Measurements from ENCODE around the gene PCDHGA1.
"Not testable (repeated sequence)": the region's sequence is repeated elsewhere in the genome, so short reads cannot be mapped to it uniquely, and the experiment has no call there.

PCDHGA1 gene

DNA sequence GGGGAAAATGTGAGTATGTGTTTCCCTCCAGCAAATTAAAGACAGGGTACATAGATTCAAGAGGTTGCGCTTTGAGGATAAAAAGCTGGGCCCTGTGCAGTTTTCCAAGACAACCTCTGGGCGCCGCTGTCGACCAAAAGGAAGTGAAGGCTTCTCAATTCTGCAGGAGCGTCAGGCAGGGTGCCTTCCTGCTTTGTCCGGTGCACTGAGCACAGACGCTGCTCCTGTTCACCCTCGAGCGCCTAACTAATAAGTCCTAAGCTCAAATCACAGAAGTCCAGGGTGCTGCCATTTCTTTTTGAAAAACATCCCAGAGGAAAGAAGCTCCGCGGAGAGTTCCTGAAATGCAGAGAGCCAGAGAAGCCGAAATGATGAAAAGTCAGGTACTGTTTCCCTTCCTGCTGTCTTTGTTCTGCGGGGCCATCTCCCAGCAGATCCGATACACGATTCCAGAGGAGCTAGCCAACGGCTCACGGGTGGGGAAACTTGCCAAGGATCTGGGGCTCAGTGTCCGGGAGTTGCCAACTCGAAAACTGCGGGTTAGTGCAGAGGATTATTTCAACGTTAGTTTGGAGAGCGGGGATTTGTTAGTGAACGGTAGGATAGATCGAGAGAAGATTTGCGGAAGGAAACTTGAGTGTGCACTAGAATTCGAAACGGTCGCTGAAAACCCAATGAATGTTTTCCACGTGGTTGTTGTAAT, 19.8 kb downstream of the PCDHGA1 start, which contains the start of gene PCDHGB1:
Gene PCDHGB1, plus strand, starts transcription at position 183 of the 703 bp plus-strand sequence. Its CDS starts 162 bp downstream, at position 345.
- peak; percentile 22 to 49 for DNase-seq

DNA sequence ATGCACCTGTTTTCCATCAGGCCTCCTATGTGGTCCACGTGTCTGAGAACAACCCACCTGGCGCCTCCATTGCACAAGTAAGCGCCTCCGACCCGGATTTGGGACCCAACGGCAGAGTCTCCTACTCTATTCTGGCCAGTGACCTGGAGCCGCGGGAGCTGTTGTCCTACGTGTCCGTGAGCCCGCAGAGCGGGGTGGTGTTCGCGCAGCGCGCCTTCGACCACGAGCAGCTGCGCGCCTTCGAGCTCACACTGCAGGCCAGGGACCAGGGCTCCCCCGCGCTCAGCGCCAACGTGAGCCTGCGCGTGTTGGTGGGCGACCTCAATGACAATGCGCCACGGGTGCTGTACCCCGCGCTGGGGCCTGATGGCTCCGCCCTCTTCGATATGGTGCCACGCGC, 21.3 kb downstream of the PCDHGA1 start:
- no peak for DNase-seq

DNA sequence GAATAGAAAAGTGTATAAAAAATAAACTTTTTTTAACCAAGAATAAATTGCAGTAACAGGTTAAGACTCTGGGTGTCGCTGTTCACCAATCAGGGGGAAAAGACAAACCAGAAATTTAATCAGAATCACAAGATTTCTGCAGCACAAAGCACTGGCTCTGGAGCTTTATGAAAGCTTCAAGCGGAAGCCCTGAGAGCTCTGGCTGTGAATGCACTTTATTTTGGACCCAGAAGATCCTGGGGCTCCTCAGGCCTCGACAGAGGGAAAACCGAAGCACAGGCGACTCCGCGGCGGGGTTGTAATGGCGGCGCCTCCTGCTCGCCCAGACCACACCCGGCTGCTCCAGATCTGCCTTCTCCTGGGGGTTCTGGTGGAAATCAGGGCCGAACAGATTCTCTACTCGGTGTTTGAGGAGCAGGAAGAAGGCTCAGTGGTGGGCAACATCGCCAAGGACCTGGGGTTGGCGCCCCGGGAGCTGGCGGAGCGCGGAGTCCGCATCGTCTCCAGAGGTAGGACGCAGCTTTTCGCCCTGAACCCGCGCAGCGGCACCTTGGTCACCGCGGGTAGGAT, 24.7 kb downstream of the PCDHGA1 start, which contains the start of gene PCDHGA4:
Gene PCDHGA4, plus strand, starts transcription at position 122 of the 570 bp plus-strand sequence. Its CDS starts 87 bp downstream, at position 209.
- DNase-seq, result peak in 1 of 2 donors; percentile 19

DNA sequence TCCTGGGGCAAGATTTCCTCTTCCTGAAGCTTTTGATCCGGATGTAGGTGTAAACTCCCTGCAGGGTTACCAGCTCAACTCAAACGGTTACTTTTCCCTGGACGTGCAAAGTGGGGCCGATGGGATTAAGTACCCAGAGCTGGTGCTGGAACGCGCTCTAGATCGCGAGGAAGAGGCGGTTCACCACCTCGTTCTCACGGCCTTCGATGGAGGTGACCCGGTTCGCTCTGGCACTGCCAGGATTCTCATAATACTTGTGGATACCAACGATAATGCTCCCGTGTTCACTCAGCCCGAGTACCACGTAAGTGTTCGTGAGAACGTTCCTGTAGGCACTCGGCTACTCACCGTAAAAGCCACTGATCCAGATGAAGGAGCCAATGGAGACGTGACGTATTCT, 25.3 kb downstream of the PCDHGA1 start:
- DNase-seq, result no peak

DNA sequence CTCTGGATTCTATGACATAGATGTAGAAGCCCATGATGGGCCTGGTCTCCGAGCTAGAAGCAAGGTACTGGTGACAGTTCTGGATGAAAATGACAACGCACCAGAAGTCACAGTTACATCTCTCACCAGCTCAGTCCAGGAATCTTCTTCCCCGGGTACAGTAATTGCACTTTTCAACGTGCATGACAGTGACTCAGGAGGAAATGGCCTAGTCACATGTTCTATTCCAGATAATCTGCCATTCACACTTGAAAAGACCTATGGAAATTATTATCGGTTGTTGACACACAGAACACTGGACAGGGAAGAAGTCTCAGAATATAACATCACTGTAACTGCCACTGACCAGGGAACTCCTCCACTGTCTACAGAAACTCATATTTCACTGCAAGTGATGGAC, 25.8 kb downstream of the PCDHGA1 start:
- no peak for DNase-seq

DNA sequence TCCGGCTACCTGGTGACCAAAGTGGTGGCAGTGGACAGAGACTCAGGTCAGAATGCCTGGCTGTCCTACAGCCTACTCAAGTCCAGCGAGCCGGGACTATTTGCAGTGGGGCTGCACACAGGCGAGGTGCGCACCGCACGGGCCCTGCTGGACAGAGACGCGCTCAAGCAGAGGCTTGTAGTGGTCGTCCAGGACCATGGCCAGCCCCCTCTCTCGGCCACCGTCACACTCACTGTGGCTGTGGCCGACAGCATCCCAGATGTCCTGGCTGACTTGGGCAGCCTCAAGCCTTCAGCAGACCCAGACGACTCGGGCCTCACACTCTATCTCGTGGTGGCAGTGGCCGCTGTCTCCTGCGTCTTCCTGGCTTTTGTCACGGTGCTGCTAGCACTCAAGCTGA, 26.6 kb downstream of the PCDHGA1 start:
- no peak for DNase-seq

DNA sequence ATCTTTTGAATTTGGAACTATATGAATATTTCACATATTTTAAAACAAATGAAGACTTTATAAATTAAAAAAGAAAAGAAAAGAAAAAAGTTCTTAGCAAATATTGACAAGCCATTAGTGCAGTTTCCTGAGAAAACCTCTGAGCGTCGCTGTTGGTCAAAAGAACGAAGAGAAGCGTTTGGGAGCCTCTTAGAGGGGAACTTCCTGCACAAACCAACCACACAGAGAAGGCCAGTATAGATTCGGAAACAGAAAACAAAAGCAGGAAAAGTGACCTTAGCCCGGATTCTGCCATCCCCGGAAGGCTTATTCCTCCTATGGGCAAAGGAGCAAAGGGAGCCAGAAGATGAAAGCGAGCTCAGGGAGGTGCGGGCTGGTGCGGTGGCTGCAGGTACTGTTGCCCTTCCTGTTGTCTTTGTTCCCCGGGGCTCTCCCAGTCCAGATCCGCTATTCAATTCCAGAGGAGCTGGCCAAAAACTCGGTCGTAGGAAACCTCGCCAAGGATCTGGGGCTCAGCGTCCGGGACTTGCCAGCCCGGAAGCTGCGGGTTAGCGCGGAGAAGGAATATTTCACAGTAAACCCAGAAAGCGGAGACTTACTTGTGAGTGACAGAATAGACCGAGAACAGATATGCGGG, 29.6 kb downstream of the PCDHGA1 start, which contains the start of gene PCDHGB2:
Gene PCDHGB2, plus strand, starts transcription at position 205 of the 637 bp plus-strand sequence. Its CDS starts 142 bp downstream, at position 347.
- DNase-seq, result peak in 1 of 2 donors; percentile 51

DNA sequence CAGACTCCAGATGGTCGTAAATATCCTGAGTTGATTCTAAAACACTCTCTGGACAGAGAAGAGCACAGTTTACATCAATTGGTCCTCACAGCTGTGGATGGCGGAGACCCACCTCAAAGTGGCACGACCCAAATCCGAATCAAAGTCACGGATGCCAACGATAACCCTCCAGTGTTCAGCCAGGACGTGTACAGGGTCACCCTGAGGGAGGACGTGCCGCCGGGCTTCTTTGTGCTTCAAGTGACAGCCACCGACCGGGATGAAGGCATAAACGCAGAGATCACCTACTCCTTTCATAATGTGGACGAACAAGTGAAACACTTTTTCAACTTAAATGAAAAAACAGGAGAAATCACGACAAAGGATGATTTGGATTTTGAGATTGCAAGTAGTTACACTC, 30.4 kb downstream of the PCDHGA1 start:
- no peak for DNase-seq

DNA sequence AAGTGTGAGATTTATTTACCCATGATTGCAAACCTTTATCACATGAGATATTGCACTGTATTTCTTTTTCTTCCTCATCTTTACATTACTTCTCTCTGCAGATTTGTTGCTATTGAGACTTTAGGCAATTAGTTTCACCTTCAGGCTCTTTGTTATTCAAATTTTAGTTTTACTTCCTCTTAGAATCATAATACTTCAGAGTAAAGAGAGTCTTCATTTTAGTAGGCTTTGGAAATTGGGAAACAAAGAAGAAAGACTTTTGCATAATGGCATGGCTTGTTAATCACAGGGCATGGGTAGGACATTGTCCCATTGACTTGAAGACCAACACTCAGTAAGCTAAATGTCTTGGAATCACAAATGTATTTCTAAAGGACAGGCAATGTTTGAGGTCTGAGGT, 32.4 kb downstream of the PCDHGA1 start:
- no peak for DNase-seq

DNA sequence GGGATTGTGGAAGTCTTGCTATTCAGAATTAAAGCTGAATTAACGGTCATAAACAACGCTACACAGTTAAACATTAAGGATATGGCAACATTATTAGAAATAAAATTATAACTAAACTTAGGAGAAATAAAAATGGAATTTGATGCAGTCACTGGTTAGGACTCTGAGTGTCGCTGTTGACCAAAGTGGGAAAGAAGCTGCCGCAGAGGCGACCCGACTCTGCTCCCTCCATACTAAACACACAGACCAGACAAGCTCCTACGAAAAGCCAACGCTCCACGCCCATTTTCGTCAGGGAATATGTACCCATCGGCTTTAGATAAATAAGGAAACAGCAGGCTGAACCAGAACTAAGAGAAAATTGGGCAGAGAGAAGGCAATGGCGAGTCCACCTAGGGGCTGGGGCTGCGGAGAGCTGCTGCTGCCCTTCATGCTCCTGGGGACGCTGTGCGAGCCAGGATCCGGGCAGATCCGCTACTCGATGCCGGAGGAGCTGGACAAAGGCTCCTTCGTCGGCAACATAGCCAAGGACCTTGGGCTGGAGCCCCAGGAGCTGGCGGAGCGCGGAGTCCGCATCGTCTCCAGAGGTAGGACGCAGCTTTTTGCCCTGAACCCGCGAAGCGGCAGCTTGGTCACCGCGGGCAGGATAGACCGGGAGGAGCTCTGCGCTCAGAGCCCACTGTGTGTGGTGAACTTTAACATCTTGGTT, 33.8 kb downstream of the PCDHGA1 start, which contains the start of gene PCDHGA5:
Gene PCDHGA5, plus strand, starts transcription at position 211 of the 709 bp plus-strand sequence. Its CDS starts 169 bp downstream, at position 380.
- no peak for DNase-seq

DNA sequence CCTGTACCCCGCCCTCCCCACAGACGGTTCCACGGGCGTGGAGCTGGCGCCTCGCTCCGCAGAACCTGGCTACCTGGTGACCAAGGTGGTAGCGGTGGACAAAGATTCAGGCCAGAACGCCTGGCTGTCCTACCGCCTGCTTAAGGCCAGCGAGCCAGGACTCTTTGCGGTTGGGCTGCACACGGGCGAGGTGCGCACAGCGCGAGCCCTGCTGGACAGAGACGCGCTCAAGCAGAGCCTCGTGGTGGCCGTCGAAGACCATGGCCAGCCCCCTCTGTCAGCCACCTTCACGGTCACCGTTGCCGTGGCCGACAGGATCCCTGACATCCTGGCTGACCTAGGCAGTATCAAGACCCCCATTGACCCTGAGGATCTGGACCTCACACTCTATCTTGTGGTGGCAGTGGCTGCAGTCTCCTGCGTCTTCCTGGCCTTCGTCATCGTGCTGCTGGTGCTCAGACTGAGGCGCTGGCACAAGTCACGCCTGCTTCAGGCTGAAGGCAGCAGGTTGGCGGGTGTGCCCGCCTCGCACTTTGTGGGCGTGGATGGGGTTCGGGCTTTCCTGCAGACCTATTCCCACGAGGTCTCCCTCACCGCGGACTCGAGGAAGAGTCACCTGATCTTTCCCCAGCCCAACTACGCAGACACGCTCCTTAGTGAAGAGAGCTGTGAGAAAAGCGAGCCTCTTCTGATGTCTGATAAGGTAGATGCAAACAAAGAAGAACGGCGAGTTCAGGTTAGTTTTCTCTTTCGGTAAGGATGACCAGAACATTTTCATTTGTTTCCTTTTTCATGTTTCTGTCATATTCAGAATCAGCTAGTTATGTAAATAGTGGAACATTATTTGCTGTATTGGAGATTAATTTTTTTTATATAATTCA, 35.9 kb downstream of the PCDHGA1 start:
- no peak for DNase-seq

DNA sequence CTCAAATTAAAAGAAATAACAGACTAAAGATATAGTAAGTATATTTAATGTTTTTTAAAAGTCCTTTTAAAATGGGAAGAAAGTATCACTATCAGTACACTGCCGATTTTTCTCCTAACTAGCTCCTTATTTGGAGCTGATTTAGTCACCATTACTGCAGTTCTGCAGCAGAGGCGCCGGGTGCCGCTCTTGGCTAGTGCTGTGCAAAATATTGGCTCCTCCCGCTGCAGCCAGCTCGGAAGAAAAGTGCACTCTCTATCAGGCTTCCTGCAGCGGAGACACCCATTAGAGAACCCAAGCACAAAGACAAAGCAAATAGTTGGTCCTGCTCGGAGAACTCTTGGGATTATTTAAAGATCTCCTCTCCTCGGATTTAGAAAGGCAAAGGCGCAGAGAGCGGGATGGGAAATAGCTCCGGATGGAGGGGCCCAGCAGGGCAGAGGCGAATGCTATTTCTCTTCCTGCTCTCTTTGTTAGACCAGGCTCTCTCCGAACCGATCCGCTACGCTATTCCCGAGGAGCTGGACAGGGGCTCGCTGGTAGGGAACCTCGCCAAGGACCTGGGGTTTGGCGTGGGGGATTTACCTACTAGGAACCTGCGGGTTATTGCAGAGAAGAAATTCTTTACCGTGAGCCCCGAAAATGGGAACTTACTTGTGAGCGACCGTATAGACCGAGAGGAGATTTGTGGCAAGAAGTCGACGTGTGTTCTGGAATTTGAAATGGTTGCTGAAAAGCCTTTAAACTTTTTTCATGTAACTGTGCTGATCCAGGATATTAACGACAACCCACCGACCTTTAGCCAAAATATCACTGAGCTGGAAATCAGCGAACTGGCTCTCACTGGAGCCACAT, 39.9 kb downstream of the PCDHGA1 start, which contains the start of gene PCDHGB3:
Gene PCDHGB3, plus strand, starts transcription at position 249 of the 855 bp plus-strand sequence. Its CDS starts 153 bp downstream, at position 402.
- DNase-seq, result peak in 1 of 2 donors; percentile 54

DNA sequence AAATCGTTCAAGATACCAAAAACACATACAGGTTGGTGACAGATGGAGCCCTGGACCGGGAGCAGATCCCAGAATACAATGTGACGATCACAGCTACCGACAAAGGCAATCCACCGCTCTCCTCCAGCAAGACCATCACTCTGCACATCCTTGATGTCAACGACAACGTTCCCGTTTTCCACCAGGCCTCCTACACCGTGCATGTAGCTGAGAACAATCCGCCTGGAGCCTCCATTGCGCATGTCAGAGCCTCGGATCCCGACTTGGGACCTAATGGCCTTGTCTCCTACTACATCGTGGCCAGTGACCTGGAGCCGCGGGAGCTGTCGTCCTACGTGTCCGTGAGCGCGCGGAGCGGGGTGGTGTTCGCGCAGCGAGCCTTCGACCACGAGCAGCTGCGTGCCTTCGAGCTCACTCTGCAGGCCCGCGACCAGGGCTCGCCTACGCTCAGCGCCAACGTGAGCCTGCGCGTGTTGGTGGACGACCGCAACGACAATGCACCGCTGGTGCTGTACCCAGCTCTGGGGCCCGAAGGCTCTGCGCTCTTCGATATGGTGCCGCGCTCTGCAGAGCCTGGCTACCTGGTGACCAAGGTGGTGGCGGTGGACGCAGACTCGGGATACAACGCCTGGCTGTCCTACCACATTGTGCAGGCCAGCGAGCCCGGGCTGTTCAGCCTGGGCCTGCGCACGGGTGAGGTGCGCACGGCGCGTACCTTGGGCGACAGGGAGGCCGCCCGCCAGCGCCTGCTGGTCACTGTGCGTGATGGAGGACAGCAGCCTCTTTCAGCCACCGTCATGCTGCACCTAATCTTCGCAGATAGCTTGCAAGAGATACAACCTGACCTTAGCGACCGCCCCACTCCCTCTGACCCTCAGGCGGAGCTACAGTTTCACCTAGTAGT, 41.5 kb downstream of the PCDHGA1 start:
- DNase-seq, result no peak

DNA sequence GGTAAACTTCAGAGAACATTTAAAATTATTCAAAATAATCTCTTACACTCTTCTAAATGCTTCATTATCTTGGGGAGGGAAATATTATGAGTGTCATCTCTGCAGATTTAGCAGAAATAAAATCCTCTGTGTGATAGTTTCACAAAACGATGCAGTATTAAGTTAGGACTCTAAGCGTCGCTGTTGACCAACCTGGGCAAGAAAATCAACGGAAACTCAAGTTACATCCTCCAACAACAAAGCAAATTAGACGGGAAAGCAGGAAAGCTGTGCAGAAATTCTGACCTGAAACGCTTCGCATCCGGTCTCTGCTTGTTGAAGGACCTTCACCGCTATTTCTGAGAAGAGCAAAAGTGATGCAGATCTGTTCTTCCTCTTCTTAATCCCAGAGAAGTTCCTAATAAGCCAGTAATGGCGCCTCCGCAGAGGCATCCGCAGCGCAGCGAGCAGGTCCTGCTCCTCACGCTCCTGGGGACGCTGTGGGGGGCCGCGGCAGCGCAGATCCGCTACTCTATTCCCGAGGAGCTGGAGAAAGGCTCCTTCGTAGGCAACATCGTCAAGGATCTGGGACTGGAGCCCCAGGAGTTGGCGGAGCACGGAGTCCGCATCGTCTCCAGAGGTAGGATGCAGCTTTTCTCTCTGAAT, 43.5 kb downstream of the PCDHGA1 start, which contains the start of gene PCDHGA6:
Gene PCDHGA6, plus strand, starts transcription at position 219 of the 645 bp plus-strand sequence. Its CDS starts 193 bp downstream, at position 412.
- DNase-seq, result peak in 1 of 2 donors; percentile 21

DNA sequence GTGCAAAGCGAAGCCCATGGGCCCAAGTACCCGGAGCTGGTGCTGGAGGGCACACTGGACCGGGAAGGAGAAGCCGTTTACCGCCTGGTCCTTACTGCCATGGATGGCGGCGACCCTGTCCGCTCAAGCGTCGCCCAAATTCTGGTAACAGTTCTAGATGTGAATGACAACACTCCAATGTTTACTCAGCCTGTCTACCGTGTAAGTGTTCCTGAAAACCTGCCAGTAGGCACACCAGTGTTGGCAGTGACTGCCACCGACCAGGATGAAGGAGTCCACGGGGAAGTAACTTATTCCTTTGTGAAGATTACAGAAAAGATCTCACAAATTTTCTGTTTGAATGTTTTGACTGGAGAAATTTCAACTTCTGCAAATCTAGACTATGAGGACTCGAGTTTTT, 44.3 kb downstream of the PCDHGA1 start:
- DNase-seq, result no peak

DNA sequence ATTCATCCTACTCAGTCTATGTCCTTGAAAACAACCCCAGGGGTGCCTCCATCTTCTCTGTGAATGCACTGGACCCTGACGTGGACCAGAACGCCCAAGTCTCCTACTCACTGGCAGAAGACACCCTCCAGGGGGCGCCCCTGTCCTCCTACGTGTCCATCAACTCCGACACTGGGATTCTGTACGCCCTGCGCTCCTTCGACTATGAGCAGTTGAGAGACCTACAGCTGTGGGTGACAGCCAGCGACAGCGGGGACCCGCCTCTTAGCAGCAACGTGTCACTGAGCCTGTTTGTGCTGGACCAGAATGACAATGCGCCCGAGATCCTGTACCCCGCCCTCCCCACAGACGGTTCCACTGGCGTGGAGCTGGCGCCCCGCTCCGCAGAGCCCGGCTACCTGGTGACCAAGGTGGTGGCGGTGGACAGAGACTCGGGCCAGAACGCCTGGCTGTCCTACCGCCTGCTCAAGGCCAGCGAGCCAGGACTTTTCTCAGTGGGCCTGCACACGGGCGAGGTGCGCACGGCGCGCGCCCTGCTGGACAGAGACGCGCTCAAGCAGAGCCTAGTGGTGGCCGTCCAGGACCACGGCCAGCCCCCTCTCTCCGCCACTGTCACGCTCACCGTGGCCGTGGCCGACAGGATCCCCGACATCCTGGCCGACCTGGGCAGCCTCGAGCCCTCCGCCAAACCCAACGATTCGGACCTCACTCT, 45.3 kb downstream of the PCDHGA1 start:
- DNase-seq, result not testable (repeated sequence)

DNA sequence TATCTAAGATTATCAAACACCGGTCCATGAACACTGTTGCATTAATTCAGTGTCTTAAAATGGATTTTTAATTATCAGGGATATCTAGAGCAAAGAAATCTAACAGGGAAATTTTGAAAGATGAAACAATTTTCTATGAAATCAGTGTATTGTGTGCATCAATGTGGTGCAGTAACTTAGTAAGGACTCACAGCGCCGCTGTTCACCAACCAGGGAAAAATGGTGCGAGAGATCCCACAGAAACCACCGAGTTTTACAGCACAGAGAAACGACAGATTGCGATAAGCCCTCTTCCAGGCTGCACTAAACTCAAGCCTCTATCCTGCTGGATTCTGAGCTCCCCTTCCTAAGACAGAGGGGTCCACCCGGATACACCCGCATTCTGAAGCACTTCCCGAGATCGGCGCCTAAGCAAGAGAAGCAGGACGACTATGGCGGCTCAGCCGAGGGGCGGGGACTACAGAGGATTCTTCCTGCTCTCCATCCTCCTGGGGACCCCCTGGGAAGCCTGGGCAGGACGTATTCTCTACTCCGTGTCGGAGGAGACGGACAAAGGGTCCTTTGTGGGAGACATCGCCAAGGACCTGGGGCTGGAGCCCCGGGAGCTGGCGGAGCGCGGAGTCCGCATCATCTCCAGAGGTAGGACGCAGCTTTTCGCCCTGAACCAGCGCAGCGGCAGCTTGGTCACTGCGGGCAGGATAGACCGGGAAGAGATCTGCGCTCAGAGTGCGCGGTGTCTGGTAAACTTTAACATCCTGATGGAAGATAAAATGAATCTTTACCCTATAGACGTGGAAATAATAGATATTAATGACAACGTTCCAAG, 52.4 kb downstream of the PCDHGA1 start, which contains the start of gene PCDHGA7:
Gene PCDHGA7, plus strand, starts transcription at position 274 of the 826 bp plus-strand sequence. Its CDS starts 158 bp downstream, at position 432.
- DNase-seq, result no peak

Measured in CD4-positive, alpha-beta T cell treated with Interferon alpha-2 for 1 hour (primary cell).